Liver (tissue), 3 donors: ENCODE results near the gene MEP1B.

Source experiments
- FOXA1 ChIP-seq: IDR thresholded peaks from 2 replicates; pipeline ENCODE4 v1.6.1; 2016; ENCODE audit warnings: antibody characterized with exemption
- GABPA ChIP-seq, 2 donors: IDR thresholded peaks in 1 of 2; conservative IDR thresholded peaks in 1 of 2; 2 replicates each; pipeline ENCODE4 v1.6.1; 2016; ENCODE audit warnings: antibody characterized with exemption in 2 of 2, mild to moderate bottlenecking in 1 of 2, moderate library complexity in 1 of 2
- JUND ChIP-seq, 2 donors: IDR thresholded peaks; 2 replicates each; pipeline ENCODE4 v1.6.1; 2016; ENCODE audit warnings: antibody characterized with exemption in 2 of 2
- RXRA ChIP-seq, 2 donors: IDR thresholded peaks; 2 replicates each; pipeline ENCODE4 v1.6.1; 2017 to 2018; ENCODE audit warnings: antibody characterized with exemption in 2 of 2, mild to moderate bottlenecking in 1 of 2
- SP1 ChIP-seq: IDR thresholded peaks from 2 replicates; pipeline ENCODE4 v1.6.1; 2018; ENCODE audit warnings: antibody characterized with exemption, mild to moderate bottlenecking
- YY1 ChIP-seq: IDR thresholded peaks from 2 replicates; pipeline ENCODE4 v1.6.1; 2016; ENCODE audit warnings: antibody characterized with exemption, mild to moderate bottlenecking
- TF ChIP-seq, protein P1 (sequence below): IDR thresholded peaks from 2 replicates; pipeline ENCODE4 v1.6.1; 2016; ENCODE audit warnings: antibody characterized with exemption, mild to moderate bottlenecking
- TF ChIP-seq, protein P2 (sequence below): fragments of 150-350 bp; IDR thresholded peaks from 2 replicates; pipeline ENCODE4 v1.5.1; 2017; ENCODE audit warnings: improper control_type of control experiment, low read depth, low read length; ENCODE audit not compliant: missing input control
- TF ChIP-seq, protein P3 (sequence below): IDR thresholded peaks from 2 replicates; pipeline ENCODE4 v1.6.1; 2016; ENCODE audit warnings: antibody characterized with exemption
- donor health status: healthy.
- donor health status: healthy.

DNA sequence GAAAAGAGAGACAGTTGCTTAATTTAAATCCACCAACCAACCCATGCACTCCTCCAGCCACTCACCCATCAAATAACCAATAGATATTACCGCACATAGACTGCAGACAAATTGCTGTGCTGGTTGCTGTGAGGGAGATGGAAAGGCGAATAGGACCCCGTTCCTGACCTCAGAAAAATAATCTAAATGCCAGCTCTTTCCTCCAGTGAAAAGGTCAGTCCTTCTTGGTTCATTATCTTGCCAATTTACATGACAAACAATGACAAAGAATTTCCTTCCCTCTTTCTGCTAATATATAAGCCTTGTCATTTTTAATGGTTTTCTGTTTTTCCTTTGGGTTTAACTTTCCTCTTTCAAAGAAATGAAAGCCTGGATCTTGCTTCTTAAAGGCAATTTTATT is 61.6 kb downstream of the MEP1B start:
- TF ChIP-seq, protein P1, sequence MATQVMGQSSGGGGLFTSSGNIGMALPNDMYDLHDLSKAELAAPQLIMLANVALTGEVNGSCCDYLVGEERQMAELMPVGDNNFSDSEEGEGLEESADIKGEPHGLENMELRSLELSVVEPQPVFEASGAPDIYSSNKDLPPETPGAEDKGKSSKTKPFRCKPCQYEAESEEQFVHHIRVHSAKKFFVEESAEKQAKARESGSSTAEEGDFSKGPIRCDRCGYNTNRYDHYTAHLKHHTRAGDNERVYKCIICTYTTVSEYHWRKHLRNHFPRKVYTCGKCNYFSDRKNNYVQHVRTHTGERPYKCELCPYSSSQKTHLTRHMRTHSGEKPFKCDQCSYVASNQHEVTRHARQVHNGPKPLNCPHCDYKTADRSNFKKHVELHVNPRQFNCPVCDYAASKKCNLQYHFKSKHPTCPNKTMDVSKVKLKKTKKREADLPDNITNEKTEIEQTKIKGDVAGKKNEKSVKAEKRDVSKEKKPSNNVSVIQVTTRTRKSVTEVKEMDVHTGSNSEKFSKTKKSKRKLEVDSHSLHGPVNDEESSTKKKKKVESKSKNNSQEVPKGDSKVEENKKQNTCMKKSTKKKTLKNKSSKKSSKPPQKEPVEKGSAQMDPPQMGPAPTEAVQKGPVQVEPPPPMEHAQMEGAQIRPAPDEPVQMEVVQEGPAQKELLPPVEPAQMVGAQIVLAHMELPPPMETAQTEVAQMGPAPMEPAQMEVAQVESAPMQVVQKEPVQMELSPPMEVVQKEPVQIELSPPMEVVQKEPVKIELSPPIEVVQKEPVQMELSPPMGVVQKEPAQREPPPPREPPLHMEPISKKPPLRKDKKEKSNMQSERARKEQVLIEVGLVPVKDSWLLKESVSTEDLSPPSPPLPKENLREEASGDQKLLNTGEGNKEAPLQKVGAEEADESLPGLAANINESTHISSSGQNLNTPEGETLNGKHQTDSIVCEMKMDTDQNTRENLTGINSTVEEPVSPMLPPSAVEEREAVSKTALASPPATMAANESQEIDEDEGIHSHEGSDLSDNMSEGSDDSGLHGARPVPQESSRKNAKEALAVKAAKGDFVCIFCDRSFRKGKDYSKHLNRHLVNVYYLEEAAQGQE: no peak
- TF ChIP-seq, protein P2, sequence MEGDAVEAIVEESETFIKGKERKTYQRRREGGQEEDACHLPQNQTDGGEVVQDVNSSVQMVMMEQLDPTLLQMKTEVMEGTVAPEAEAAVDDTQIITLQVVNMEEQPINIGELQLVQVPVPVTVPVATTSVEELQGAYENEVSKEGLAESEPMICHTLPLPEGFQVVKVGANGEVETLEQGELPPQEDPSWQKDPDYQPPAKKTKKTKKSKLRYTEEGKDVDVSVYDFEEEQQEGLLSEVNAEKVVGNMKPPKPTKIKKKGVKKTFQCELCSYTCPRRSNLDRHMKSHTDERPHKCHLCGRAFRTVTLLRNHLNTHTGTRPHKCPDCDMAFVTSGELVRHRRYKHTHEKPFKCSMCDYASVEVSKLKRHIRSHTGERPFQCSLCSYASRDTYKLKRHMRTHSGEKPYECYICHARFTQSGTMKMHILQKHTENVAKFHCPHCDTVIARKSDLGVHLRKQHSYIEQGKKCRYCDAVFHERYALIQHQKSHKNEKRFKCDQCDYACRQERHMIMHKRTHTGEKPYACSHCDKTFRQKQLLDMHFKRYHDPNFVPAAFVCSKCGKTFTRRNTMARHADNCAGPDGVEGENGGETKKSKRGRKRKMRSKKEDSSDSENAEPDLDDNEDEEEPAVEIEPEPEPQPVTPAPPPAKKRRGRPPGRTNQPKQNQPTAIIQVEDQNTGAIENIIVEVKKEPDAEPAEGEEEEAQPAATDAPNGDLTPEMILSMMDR: no peak
- TF ChIP-seq JUND (IDR thresholded peaks at IDR 0.05) (no peak), RXRA (IDR thresholded peaks at IDR 0.05) (no peak), FOXA1 (no peak), SP1 (no peak), YY1 (no peak), GABPA (IDR thresholded peaks at IDR 0.05 in 1 of 2, conservative IDR thresholded peaks at IDR 0.05 in 1 of 2) (no peak)
- TF ChIP-seq, protein P3, sequence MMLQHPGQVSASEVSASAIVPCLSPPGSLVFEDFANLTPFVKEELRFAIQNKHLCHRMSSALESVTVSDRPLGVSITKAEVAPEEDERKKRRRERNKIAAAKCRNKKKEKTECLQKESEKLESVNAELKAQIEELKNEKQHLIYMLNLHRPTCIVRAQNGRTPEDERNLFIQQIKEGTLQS: no peak
